ENCODE results near the gene ITPR1.
A peak's percentile ranks its signal among the peaks of the same experiment; 100 is the strongest.

ITPR1 gene

GRCh38 chr3:4464576-4464975 lies 28.6 kb upstream of the ITPR1 start:
- Histone ChIP-seq H3K27ac (ENCODE audit: low read length) (no peak overlapping the region), H3K9ac (ENCODE audit: low read length) (no peak overlapping the region), H3K36me3 (ENCODE audit: control insufficient read depth, low read depth, low read length) (no peaks in the 10 kb centered on the region), H3K4me1 (ENCODE audit: control insufficient read depth, low read depth, low read length) (no peaks in the 10 kb centered on the region), H3K9me3 (ENCODE audit: control insufficient read depth, low read depth, low read length) (no peaks in the 10 kb centered on the region), H3K27me3 (ENCODE audit: control insufficient read depth, insufficient read depth, low read length) (no peaks in the 10 kb centered on the region), H3K4me3 (ENCODE audit: low read length) (no peak overlapping the region)

DNA sequence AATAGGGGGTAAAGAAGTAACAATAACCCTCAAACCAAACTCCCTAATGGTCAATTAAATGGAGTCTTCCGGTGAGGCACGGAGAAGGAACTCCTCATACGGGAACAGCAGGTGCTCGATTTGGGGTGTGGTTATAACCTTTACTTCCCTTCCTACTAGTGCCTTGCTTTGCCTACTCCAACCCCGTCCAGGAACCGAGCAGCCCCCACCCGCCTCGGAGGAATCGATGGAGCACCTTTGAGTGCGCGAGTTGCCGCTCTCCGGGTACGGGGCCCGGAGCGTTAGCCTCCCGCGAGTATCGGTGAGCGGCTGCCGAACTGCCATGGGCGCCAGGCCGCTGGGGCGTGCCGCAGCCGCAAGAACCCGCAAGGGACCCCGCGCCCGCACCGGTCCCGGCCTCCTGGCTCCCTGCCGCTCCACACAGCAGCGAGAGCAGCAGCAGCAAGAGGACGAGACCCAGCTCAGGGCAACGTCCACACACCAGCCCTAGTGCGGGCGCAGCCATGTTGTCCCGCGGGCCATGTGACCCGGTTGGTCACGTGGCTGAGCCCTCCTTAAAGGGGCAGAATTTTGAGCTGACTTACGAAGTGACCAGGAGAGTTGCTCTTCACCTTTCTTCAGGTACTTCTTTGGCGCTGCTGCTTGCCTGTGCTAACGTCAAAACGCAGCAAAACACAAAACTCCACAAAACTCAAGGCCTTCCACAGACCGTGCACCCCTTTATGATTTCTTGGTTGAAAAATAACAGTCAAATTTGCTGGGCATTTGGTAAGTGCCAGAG lies 26.2 kb upstream of the ITPR1 start, which contains the start of gene SUMF1:
TSS of gene SUMF1 (minus strand) at position 529 of the 781 bp plus-strand sequence. CDS start at position 505, 24 bp downstream.
- Histone ChIP-seq H3K27ac (ENCODE audit: low read length) (peak within 1 kb of the TSS; percentile 3), H3K36me3 (ENCODE audit: control insufficient read depth, low read depth, low read length) (no peaks in the 10 kb centered on the region), H3K9me3 (ENCODE audit: control insufficient read depth, low read depth, low read length) (no peaks in the 10 kb centered on the region), H3K9ac (ENCODE audit: low read length) (peak within 1 kb of the TSS; percentile 85), H3K27me3 (ENCODE audit: control insufficient read depth, insufficient read depth, low read length) (no peaks in the 10 kb centered on the region), H3K4me1 (ENCODE audit: control insufficient read depth, low read depth, low read length) (no peaks in the 10 kb centered on the region), H3K4me3 (ENCODE audit: low read length) (peak within 1 kb of the TSS; percentile 88)

DNA sequence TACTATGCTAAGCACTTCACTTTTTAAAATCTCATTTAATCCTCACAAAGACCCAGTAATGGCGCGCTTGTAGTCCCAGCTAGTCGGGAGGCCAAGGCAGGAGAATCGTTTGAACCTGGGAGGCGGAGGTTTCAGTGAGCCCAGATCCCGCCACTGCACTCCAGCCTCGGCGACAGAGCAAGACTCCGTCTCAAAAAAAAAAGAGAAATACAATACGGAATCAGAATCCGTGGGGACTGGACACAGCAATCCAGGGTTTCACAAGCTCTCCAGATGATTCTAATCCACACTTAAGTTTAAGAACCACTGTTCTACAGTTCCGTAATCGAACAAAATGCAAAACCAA lies 25.7 kb upstream of the ITPR1 start:
- Histone ChIP-seq H3K9ac (ENCODE audit: low read length) (peak overlapping the region; percentile 85), H3K4me3 (ENCODE audit: low read length) (peak overlapping the region; percentile 88), H3K27me3 (ENCODE audit: control insufficient read depth, insufficient read depth, low read length) (no peaks in the 10 kb centered on the region), H3K36me3 (ENCODE audit: control insufficient read depth, low read depth, low read length) (no peaks in the 10 kb centered on the region), H3K27ac (ENCODE audit: low read length) (no peak overlapping the region), H3K4me1 (ENCODE audit: control insufficient read depth, low read depth, low read length) (no peaks in the 10 kb centered on the region), H3K9me3 (ENCODE audit: control insufficient read depth, low read depth, low read length) (no peaks in the 10 kb centered on the region)

DNA sequence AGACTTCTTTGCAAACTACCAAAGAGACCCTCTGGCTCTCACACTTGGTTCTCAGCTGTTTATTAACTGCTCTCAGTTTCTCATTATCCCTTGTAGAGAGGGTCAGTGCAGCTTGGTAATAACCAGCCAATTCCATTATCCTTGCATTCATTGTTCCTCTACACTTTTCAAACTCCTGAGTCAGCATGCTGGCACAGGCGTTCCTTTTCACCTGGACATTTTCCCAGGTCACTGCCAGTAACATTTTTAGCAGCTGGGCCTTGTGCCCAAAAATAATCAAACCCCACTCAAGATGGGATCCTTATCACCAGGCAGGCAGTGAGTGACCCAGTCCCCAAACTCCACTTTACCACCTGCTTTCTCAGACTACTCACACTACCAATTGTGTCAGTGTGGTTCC lies 21.2 kb upstream of the ITPR1 start:
- no peak overlapping the region for H3K27ac ChIP-seq (ENCODE audit: low read length)
- H3K27me3 ChIP-seq (ENCODE audit: control insufficient read depth, insufficient read depth, low read length), result no peaks in the 10 kb centered on the region
- no peaks in the 10 kb centered on the region for H3K4me1 ChIP-seq (ENCODE audit: control insufficient read depth, low read depth, low read length)
- H3K36me3 ChIP-seq (ENCODE audit: control insufficient read depth, low read depth, low read length), result no peaks in the 10 kb centered on the region
- no peak overlapping the region for H3K9ac ChIP-seq (ENCODE audit: low read length)
- H3K9me3 ChIP-seq (ENCODE audit: control insufficient read depth, low read depth, low read length), result no peaks in the 10 kb centered on the region
- no peak overlapping the region for H3K4me3 ChIP-seq (ENCODE audit: low read length)

DNA sequence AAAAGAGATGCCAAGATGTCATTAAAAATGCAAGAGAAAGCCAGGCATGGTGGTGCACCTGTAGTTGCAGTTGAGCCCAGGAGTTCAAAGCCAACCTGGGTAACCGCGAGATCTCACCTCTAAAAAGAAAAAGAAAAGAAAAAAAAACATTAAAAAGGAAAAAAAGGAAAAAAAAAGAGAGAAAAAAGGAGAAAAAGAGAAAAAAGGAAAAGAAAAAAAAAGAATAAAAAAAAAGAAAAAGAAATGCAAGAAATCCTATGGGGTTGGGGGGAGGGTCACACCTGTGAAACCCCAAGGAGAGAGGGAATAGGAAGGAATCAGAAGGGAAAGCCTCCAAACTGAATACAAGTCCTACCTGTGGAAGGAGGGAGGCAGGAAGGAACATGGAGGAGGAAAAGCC lies 20.8 kb upstream of the ITPR1 start:
- Histone ChIP-seq H3K4me1 (ENCODE audit: control insufficient read depth, low read depth, low read length) (no peaks in the 10 kb centered on the region), H3K36me3 (ENCODE audit: control insufficient read depth, low read depth, low read length) (no peaks in the 10 kb centered on the region), H3K9ac (ENCODE audit: low read length) (no peak overlapping the region), H3K27me3 (ENCODE audit: control insufficient read depth, insufficient read depth, low read length) (no peaks in the 10 kb centered on the region), H3K4me3 (ENCODE audit: low read length) (no peak overlapping the region), H3K27ac (ENCODE audit: low read length) (no peak overlapping the region), H3K9me3 (ENCODE audit: control insufficient read depth, low read depth, low read length) (no peaks in the 10 kb centered on the region)

GRCh38 chr3:4472766-4473165 lies 20.4 kb upstream of the ITPR1 start:
- no peaks in the 10 kb centered on the region for H3K27me3 ChIP-seq (ENCODE audit: control insufficient read depth, insufficient read depth, low read length)
- no peaks in the 10 kb centered on the region for H3K36me3 ChIP-seq (ENCODE audit: control insufficient read depth, low read depth, low read length)
- no peak overlapping the region for H3K27ac ChIP-seq (ENCODE audit: low read length)
- no peak overlapping the region for H3K4me3 ChIP-seq (ENCODE audit: low read length)
- no peaks in the 10 kb centered on the region for H3K9me3 ChIP-seq (ENCODE audit: control insufficient read depth, low read depth, low read length)
- no peaks in the 10 kb centered on the region for H3K4me1 ChIP-seq (ENCODE audit: control insufficient read depth, low read depth, low read length)
- no peak overlapping the region for H3K9ac ChIP-seq (ENCODE audit: low read length)

GRCh38 chr3:4474683-4475490 lies 18.3 kb upstream of the ITPR1 start:
- no peaks in the 10 kb centered on the region for H3K4me1 ChIP-seq (ENCODE audit: control insufficient read depth, low read depth, low read length)
- H3K27ac ChIP-seq (ENCODE audit: low read length), result no peak overlapping the region

GRCh38 chr3:4475804-4476203 lies 17.3 kb upstream of the ITPR1 start:
- no peak overlapping the region for H3K4me3 ChIP-seq (ENCODE audit: low read length)
- H3K4me1 ChIP-seq (ENCODE audit: control insufficient read depth, low read depth, low read length), result no peaks in the 10 kb centered on the region
- no peak overlapping the region for H3K27ac ChIP-seq (ENCODE audit: low read length)
- H3K9ac ChIP-seq (ENCODE audit: low read length), result no peak overlapping the region
- no peaks in the 10 kb centered on the region for H3K9me3 ChIP-seq (ENCODE audit: control insufficient read depth, low read depth, low read length)
- H3K36me3 ChIP-seq (ENCODE audit: control insufficient read depth, low read depth, low read length), result no peaks in the 10 kb centered on the region
- no peaks in the 10 kb centered on the region for H3K27me3 ChIP-seq (ENCODE audit: control insufficient read depth, insufficient read depth, low read length)

More at GRCh38 chr3:4474683-4475490, 18.3 kb upstream of the ITPR1 start:
- no peak overlapping the region for H3K4me3 ChIP-seq (ENCODE audit: low read length)
- no peaks in the 10 kb centered on the region for H3K27me3 ChIP-seq (ENCODE audit: control insufficient read depth, insufficient read depth, low read length)
- no peak overlapping the region for H3K9ac ChIP-seq (ENCODE audit: low read length)
- no peaks in the 10 kb centered on the region for H3K36me3 ChIP-seq (ENCODE audit: control insufficient read depth, low read depth, low read length)
- H3K9me3 ChIP-seq (ENCODE audit: control insufficient read depth, low read depth, low read length), result no peaks in the 10 kb centered on the region

DNA sequence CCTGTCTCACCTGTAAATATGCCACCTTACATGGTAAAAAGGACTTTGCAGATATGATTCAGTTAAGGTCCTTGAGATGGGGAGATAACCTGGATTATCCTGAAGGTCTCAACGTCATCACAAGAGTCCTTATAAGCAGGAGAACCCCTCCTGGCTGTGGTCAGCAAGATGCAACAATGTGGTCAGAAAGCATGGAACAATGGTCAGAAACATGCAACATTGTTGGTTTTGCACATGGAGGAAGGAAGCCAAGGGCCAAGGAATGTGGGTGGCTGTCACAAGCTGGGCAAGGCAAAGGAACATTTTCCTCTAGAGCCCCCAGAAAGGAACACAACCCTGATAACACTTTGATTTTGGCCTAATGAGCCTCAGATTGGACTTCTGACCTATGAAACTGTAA lies 16.7 kb upstream of the ITPR1 start:
- Histone ChIP-seq H3K27me3 (ENCODE audit: control insufficient read depth, insufficient read depth, low read length) (no peaks in the 10 kb centered on the region), H3K9ac (ENCODE audit: low read length) (no peak overlapping the region), H3K27ac (ENCODE audit: low read length) (no peak overlapping the region), H3K36me3 (ENCODE audit: control insufficient read depth, low read depth, low read length) (no peaks in the 10 kb centered on the region), H3K9me3 (ENCODE audit: control insufficient read depth, low read depth, low read length) (no peaks in the 10 kb centered on the region), H3K4me3 (ENCODE audit: low read length) (no peak overlapping the region), H3K4me1 (ENCODE audit: control insufficient read depth, low read depth, low read length) (no peaks in the 10 kb centered on the region)

DNA sequence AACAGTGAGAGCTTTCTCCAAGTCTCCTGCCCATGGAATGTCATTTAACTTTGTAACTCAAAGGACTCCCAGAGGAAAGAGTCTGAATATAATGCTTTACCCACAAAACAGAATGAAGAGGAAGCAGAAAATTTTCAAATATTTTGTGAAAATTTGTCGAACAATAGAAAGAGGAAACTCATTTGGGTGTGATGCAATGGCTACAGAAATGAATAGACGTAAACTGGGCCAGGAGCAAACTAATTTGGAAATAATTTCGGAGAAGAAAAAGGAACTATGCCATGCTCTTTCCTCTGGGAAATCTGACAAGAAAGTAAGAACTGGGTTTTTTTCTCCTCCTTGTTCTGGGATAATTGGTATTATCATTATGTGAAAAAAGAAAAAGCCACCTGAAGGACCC lies 14.9 kb upstream of the ITPR1 start:
- Histone ChIP-seq H3K36me3 (ENCODE audit: control insufficient read depth, low read depth, low read length) (no peaks in the 10 kb centered on the region), H3K4me3 (ENCODE audit: low read length) (no peak overlapping the region), H3K9ac (ENCODE audit: low read length) (no peak overlapping the region), H3K9me3 (ENCODE audit: control insufficient read depth, low read depth, low read length) (no peaks in the 10 kb centered on the region), H3K27ac (ENCODE audit: low read length) (no peak overlapping the region), H3K4me1 (ENCODE audit: control insufficient read depth, low read depth, low read length) (no peaks in the 10 kb centered on the region), H3K27me3 (ENCODE audit: control insufficient read depth, insufficient read depth, low read length) (no peaks in the 10 kb centered on the region)

DNA sequence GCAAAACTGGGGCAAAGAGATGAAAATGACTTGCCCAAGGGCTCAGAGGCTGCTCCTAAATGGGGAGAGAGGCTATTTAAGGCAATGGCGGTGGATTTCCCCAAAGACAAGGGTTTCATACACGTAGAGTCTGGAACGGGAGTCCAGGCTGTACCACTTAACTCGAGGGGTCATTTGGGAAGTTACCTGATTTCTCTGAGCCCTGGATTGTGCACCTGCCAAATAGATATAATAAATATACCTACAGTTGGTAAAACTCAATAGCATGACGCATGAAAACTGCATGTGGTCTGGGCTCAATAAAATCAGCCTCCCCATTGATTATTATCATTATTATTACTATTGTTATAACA lies 1.3 kb upstream of the ITPR1 start:
- Histone ChIP-seq H3K4me3 (ENCODE audit: low read length) (peak overlapping the region; percentile 96), H3K9me3 (ENCODE audit: control insufficient read depth, low read depth, low read length) (no peaks in the 10 kb centered on the region), H3K27ac (ENCODE audit: low read length) (no peak overlapping the region), H3K27me3 (ENCODE audit: control insufficient read depth, insufficient read depth, low read length) (peaks cover 37% of the 10 kb centered on the region), H3K36me3 (ENCODE audit: control insufficient read depth, low read depth, low read length) (no peaks in the 10 kb centered on the region), H3K9ac (ENCODE audit: low read length) (peak overlapping the region; percentile 83), H3K4me1 (ENCODE audit: control insufficient read depth, low read depth, low read length) (peaks cover 10% of the 10 kb centered on the region)
